HCT116 (cell line): ENCODE results near the gene ITPR2. TPM values are rescaled to one million over a fixed set of nuclear protein-coding genes. Genes with fewer than 3 reads are reported as not detected.

Source experiments
- ATAC-seq: fragments of 200-7000 bp; cut with Tn5 transposase; 2 replicates; pipeline ENCODE4 v1.9.1; 2020; ENCODE audit warnings: mild to moderate bottlenecking, moderate library complexity
- BruUV-seq: library from RNA; stranded (reverse); fragments of 400-500 nt; replicated peaks from 2 replicates; lab custom pipeline; 2021; lab: Mats Ljungman, UMichigan
- CTCF ChIA-PET: fragments of 300-600 bp; sonication (Branson Sonifier 250); formaldehyde crosslinking; loops from one replicate; lab custom pipeline; 2021; ENCODE audit warnings: antibody characterized with exemption; lab: Charles Lee
- POLR2A ChIA-PET: fragments of 300-600, 350-600 bp; sonication (Branson Sonifier 250); formaldehyde crosslinking; loops from one replicate; lab custom pipeline; 2021; ENCODE audit warnings: antibody characterized with exemption; lab: Charles Lee
- RAD21 ChIA-PET, 2 experiments: fragments of 300-600 bp; sonication (Branson Sonifier 250); formaldehyde crosslinking; loops; one replicate each; lab custom pipeline; 2023; ENCODE audit warnings: low total read pairs in 2 of 2; ENCODE audit not compliant: uncharacterized antibody in 2 of 2, unreplicated experiment in 2 of 2, low non-redundant PET in 1 of 2; lab: Charles Lee
- DNase-seq: peaks from one replicate; pipeline ENCODE4 v3.0.0-alpha.2; 2010; ENCODE audit warnings: low read depth, low spot score
- H2AFZ ChIP-seq: fragments of 200-600 bp; shearing (Covaris generic), sonication (generic); 2 replicates; pipeline ENCODE4 v1.6.1; 2017; ENCODE audit warnings: low read depth, mixed run types, mixed read lengths, antibody characterized with exemption, low read length; ENCODE audit not compliant: poor library complexity, severe bottlenecking
- H3K27ac ChIP-seq: 2 replicates; pipeline ENCODE4 v1.5.1; 2012; ENCODE audit warnings: low read depth, low read length
- H3K27me3 ChIP-seq: fragments of 200-600 bp; sonication (generic); 2 replicates; pipeline ENCODE4 v1.6.1; 2016; ENCODE audit warnings: mixed run types, low read length, mixed read lengths; ENCODE audit not compliant: insufficient read depth
- H3K36me3 ChIP-seq, 2 experiments: fragments of 200-500 bp in 1 of 2; fragments of 200-600 bp in 1 of 2; sonication (Bioruptor generic) in 1 of 2; sonication (generic) in 1 of 2; 2 replicates each; pipeline versions ENCODE4 v1.5.1 to v1.6.1; 2014 to 2016; ENCODE audit warnings: low read length in 2 of 2, inconsistent platforms in 1 of 2, mixed read lengths in 1 of 2, mixed run types in 1 of 2; ENCODE audit not compliant: insufficient read depth in 2 of 2, control insufficient read depth in 1 of 2
- H3K4me1 ChIP-seq, 2 experiments: fragments of 200-600 bp in 1 of 2; sonication (generic) in 1 of 2; 2 replicates each; pipeline versions ENCODE4 v1.5.1 to v1.6.1; 2012 to 2017; ENCODE audit warnings: low read length in 2 of 2, inconsistent platforms in 1 of 2, mild to moderate bottlenecking in 1 of 2, mixed read lengths in 1 of 2, mixed run types in 1 of 2, moderate library complexity in 1 of 2; ENCODE audit not compliant: insufficient read depth in 2 of 2, control insufficient read depth in 1 of 2
- H3K4me2 ChIP-seq: fragments of 200-600 bp; sonication (generic); 2 replicates; pipeline ENCODE4 v1.6.1; 2017; ENCODE audit warnings: mixed run types, low read length, mixed read lengths
- H3K4me3 ChIP-seq, 2 experiments: fragments of 200-600 bp in 1 of 2; sonication (generic) in 1 of 2; replicated peaks in 1 of 2; 2 replicates each; pipeline ENCODE4 v1.5.1; 2011 to 2016; ENCODE audit warnings: low read length in 2 of 2, control low read depth in 1 of 2, low read depth in 1 of 2, mild to moderate bottlenecking in 1 of 2, mixed read lengths in 1 of 2, mixed run types in 1 of 2
- H3K79me2 ChIP-seq: fragments of 200-600 bp; sonication (generic); 2 replicates; pipeline ENCODE4 v1.6.1; 2017; ENCODE audit warnings: mild to moderate bottlenecking, mixed run types, low read length, moderate library complexity, mixed read lengths; ENCODE audit not compliant: insufficient read depth
- H3K9ac ChIP-seq: fragments of 200-600 bp; sonication (generic); 2 replicates; pipeline ENCODE4 v1.6.1; 2016; ENCODE audit warnings: low read length, mixed read lengths
- H3K9me2 ChIP-seq: fragments of 200-600 bp; sonication (generic), shearing (Covaris generic); 2 replicates; pipeline ENCODE4 v1.6.1; 2017; ENCODE audit warnings: mixed run types, mild to moderate bottlenecking, moderate library complexity; ENCODE audit not compliant: insufficient read depth
- H3K9me3 ChIP-seq, 2 experiments: fragments of 200-500 bp in 1 of 2; fragments of 200-600 bp in 1 of 2; sonication (Bioruptor generic) in 1 of 2; sonication (generic) in 1 of 2; 2 replicates each; pipeline ENCODE4 v1.6.1; 2014 to 2017; ENCODE audit warnings: low read length in 2 of 2, mixed read lengths in 2 of 2, inconsistent platforms in 1 of 2, low read depth in 1 of 2, mild to moderate bottlenecking in 1 of 2, mixed run types in 1 of 2, moderate library complexity in 1 of 2; ENCODE audit not compliant: control insufficient read depth in 1 of 2, insufficient read depth in 1 of 2
- H4K20me1 ChIP-seq: fragments of 200-600 bp; sonication (generic), shearing (Covaris generic); 2 replicates; pipeline ENCODE4 v1.6.1; 2017; ENCODE audit warnings: mixed run types, mild to moderate bottlenecking, moderate library complexity; ENCODE audit not compliant: insufficient read depth
- ATF3 ChIP-seq: IDR thresholded peaks from 2 replicates; pipeline ENCODE4 v1.6.1; 2012
- CBX3 ChIP-seq: IDR thresholded peaks from 2 replicates; pipeline ENCODE4 v1.6.1; 2012; ENCODE audit warnings: low read depth
- CEBPB ChIP-seq: IDR thresholded peaks from 2 replicates; pipeline ENCODE4 v1.6.1; 2012; ENCODE audit warnings: low read depth
- CTCF ChIP-seq, 3 experiments: fragments of 200-600 bp in 1 of 3; sonication (generic) in 1 of 3; IDR thresholded peaks in 2 of 3; conservative IDR thresholded peaks in 1 of 3; 2 replicates each; pipeline ENCODE4 v1.5.1; 2012 to 2017; ENCODE audit warnings: low read depth in 2 of 3, low read length in 2 of 3, antibody characterized with exemption in 1 of 3, borderline replicate concordance in 1 of 3, control low read depth in 1 of 3, mild to moderate bottlenecking in 1 of 3, mixed read lengths in 1 of 3, mixed run types in 1 of 3, moderate library complexity in 1 of 3; ENCODE audit not compliant: insufficient read depth in 1 of 3
- EGR1 ChIP-seq: IDR thresholded peaks from 2 replicates; pipeline ENCODE4 v1.6.1; 2012; ENCODE audit warnings: low read depth
- ELF1 ChIP-seq: IDR thresholded peaks from 2 replicates; pipeline ENCODE4 v1.6.1; 2012; ENCODE audit warnings: low read depth, borderline replicate concordance
- EZH2 ChIP-seq: fragments of 200-600 bp; sonication (generic); IDR thresholded peaks from 2 replicates; pipeline ENCODE4 v1.6.1; 2017; ENCODE audit warnings: antibody characterized with exemption, mixed run types
- EZH2phosphoT487 ChIP-seq: fragments of 200-600 bp; IDR thresholded peaks from 2 replicates; pipeline ENCODE4 v1.6.1; 2018; ENCODE audit warnings: antibody characterized with exemption, borderline replicate concordance
- FOSL1 ChIP-seq: IDR thresholded peaks from 2 replicates; pipeline ENCODE4 v1.6.1; 2012; ENCODE audit warnings: low read depth
- JUND ChIP-seq: IDR thresholded peaks from 2 replicates; pipeline ENCODE4 v1.6.1; 2012
- MAX ChIP-seq: IDR thresholded peaks from 2 replicates; pipeline ENCODE4 v1.6.1; 2012
- POLR2AphosphoS5 ChIP-seq: IDR thresholded peaks from 2 replicates; pipeline ENCODE4 v1.6.1; 2011; ENCODE audit warnings: mild to moderate bottlenecking, low read depth, low read length, moderate library complexity
- RAD21 ChIP-seq: IDR thresholded peaks from 2 replicates; pipeline ENCODE4 v1.6.1; 2012; ENCODE audit warnings: low read depth, mild to moderate bottlenecking
- REST ChIP-seq: IDR thresholded peaks from 2 replicates; pipeline ENCODE4 v1.6.1; 2012; ENCODE audit warnings: low read depth
- SP1 ChIP-seq: IDR thresholded peaks from 2 replicates; pipeline ENCODE4 v1.6.1; 2012; ENCODE audit warnings: low read depth
- SRF ChIP-seq: IDR thresholded peaks from 2 replicates; pipeline ENCODE4 v1.6.1; 2012; ENCODE audit warnings: low read depth
- YY1 ChIP-seq: IDR thresholded peaks from 2 replicates; pipeline ENCODE4 v1.6.1; 2011; ENCODE audit warnings: low read length, low read depth, moderate library complexity, mild to moderate bottlenecking; ENCODE audit not compliant: insufficient replicate concordance; ENCODE audit errors: extremely low read depth
- ZFX ChIP-seq: fragments of 450-650 bp; IDR thresholded peaks from 2 replicates; pipeline ENCODE4 v1.6.1; 2017
- ZNF274 ChIP-seq: fragments of 200-500 bp; sonication (Bioruptor generic); IDR thresholded peaks from 2 replicates; pipeline ENCODE4 v1.6.1; 2014; ENCODE audit warnings: mild to moderate bottlenecking, low read depth, low read length, inconsistent platforms
- intact Hi-C: fragments of 100-400 bp; cut with micrococcal nuclease; formaldehyde crosslinking; loops from 2 replicates; pipeline ENCODE4 v1.10.0; 2022
- total RNA-seq: library from RNA; stranded (reverse); gene quantifications from one replicate; pipeline ENCODE4 v1.2.1, GENCODE V29; 2021; ENCODE audit not compliant: unreplicated experiment

Gene ITPR2
- total RNA-seq, 1 experiment from 2014 or later = 6.5 TPM

GRCh38 chr12:26833743-26834490, 923 bp upstream of the ITPR2 start:
- Histone ChIP-seq H2AFZ (peak overlapping the region; percentile 61), H3K36me3 (no peaks in the 10 kb centered on the region), H3K9ac (no peak overlapping the region; the same call in 1 of the 2 replicates), H3K4me1 (peaks cover 0 to 7% of the 10 kb centered on the region in 2 experiments; a peak in 2 of 4 replicates), H3K79me2 (peaks cover 5% of the 10 kb centered on the region; the same call in 1 of the 2 replicates), H3K4me2 (peak overlapping the region; percentile 83), H4K20me1 (no peaks in the 10 kb centered on the region), H3K27me3 (no peaks in the 10 kb centered on the region), H3K27ac (no peak overlapping the region), H3K9me2 (no peaks in the 10 kb centered on the region), H3K9me3 (no peaks in the 10 kb centered on the region), H3K4me3 (peak overlapping the region; percentile 33 to 94)
- ChIA-PET RAD21 (interaction anchor here in 1 of 2 experiments (1.3 kb wide), 1 partner anchor 37 kb away, joined by 4 read pairs; no protein-coding TSS in a partner anchor), CTCF (interaction anchor here (1.0 to 1.7 kb wide), 4 partner anchors 12 to 182 kb away, joined by 3 to 6 read pairs (median 3); no protein-coding TSS in a partner anchor), POLR2A (interaction anchor here (0.6 to 1.3 kb wide), 4 partner anchors 9 to 37 kb away, joined by 3 to 4 read pairs (median 3); no protein-coding TSS in a partner anchor)
- no TSS peak for BruUV-seq
- TF ChIP-seq EZH2phosphoT487 (no peak), ELF1 (no peak), MAX (no peak), RAD21 (no peak), ZFX (no peak), ATF3 (no peak), POLR2AphosphoS5 (no peak), SRF (no peak), REST (no peak), SP1 (no peak), EGR1 (no peak), FOSL1 (no peak), JUND (no peak), CBX3 (no peak), EZH2 (no peak), YY1 (no peak), ZNF274 (no peak), CTCF (IDR thresholded peaks at IDR 0.05 in 2 of 3, conservative IDR thresholded peaks at IDR 0.05 in 1 of 3; ENCODE audit: borderline replicate concordance in 1 of 3, insufficient read depth in 1 of 3, low read depth in 2 of 3, low read length in 2 of 3) (no peak), CEBPB (no peak)
- no peak for DNase-seq
- no peak for ATAC-seq
- intact Hi-C loops = no loop called here
